Thymus (tissue), 11 donors: ENCODE data around the gene ZMIZ1. TPM values are rescaled to one million over a fixed set of nuclear protein-coding genes. Genes with fewer than 3 reads are reported as not detected.

Experiments used
- DNase-seq, 9 donors: peaks; one replicate each; pipeline ENCODE4 v3.0.0-alpha.2; 2013; ENCODE audit warnings: low spot score in 9 of 9, low read depth in 6 of 9, missing footprints in 1 of 9
- H3K27ac ChIP-seq, 2 donors: one replicate each; pipeline ENCODE4 v1.5.1; 2013; ENCODE audit warnings: control low read depth in 1 of 2, low read depth in 1 of 2, low read length in 1 of 2, mild to moderate bottlenecking in 1 of 2, moderate library complexity in 1 of 2
- H3K27me3 ChIP-seq, 2 donors: one replicate each; pipeline ENCODE4 v1.5.1; 2013; ENCODE audit warnings: low read length in 1 of 2; ENCODE audit not compliant: control insufficient read depth in 2 of 2, insufficient read depth in 1 of 2
- H3K36me3 ChIP-seq, 2 donors: one replicate each; pipeline ENCODE4 v1.5.1; 2013; ENCODE audit warnings: low read length in 1 of 2, mild to moderate bottlenecking in 1 of 2, moderate library complexity in 1 of 2; ENCODE audit not compliant: control insufficient read depth in 2 of 2, insufficient read depth in 2 of 2
- H3K4me1 ChIP-seq, 2 donors: one replicate each; pipeline ENCODE4 v1.5.1; 2013; ENCODE audit warnings: low read length in 2 of 2; ENCODE audit not compliant: control insufficient read depth in 2 of 2, insufficient read depth in 2 of 2
- H3K4me3 ChIP-seq, 2 donors: one replicate each; pipeline ENCODE4 v1.5.1; 2013; ENCODE audit warnings: low read length in 2 of 2, control low read depth in 1 of 2, mild to moderate bottlenecking in 1 of 2
- H3K9me3 ChIP-seq, 2 donors: one replicate each; pipeline ENCODE4 v1.5.1; 2013; ENCODE audit warnings: low read length in 1 of 2, mild to moderate bottlenecking in 1 of 2; ENCODE audit not compliant: control insufficient read depth in 2 of 2, insufficient read depth in 1 of 2
- whole genome bisulfite sequencing: extraction: QIAGEN DNeasy Blood & Tissue Kit; methylation state at CpG from one replicate; pipeline ENCODE4 v1.1.7; 2013; 5-methylcytosine and 5-hydroxymethylcytosine counted together
- polyA plus RNA-seq: library from polyadenylated mRNA; stranded (reverse); fragments of 200-250 nt; gene quantifications from one replicate; pipeline ENCODE4 v1.2.3, GENCODE V29; 2013
- total RNA-seq: library from RNA; stranded (reverse); fragments of 120-200 nt; gene quantifications from one replicate; pipeline ENCODE4 v1.2.4, GENCODE V29; 2013
- donor health status: healthy.

ZMIZ1 gene
- total and polyA plus RNA-seq, 2 donors = 7.4 to 14.2 TPM

GRCh38 chr10:79221110-79222051, 152.6 kb downstream of the ZMIZ1 start:
- 94% methylated on average over 38 of the region's 38 CpGs for WGBS
- Histone ChIP-seq H3K27me3 (no peaks in the 10 kb centered on the region), H3K4me3 (no peak overlapping the region), H3K27ac (no peak overlapping the region), H3K4me1 (peaks cover 0 to 11% of the 10 kb centered on the region in 2 donors), H3K9me3 (no peaks in the 10 kb centered on the region), H3K36me3 (peaks cover 53 to 65% of the 10 kb centered on the region in 2 donors)
- no peak for DNase-seq

- Histone ChIP-seq H3K4me1 (peaks cover 0 to 11% of the 10 kb centered on the region in 2 donors), H3K9me3 (no peaks in the 10 kb centered on the region), H3K27ac (no peak overlapping the region), H3K36me3 (peaks cover 45 to 66% of the 10 kb centered on the region in 2 donors), H3K27me3 (no peaks in the 10 kb centered on the region), H3K4me3 (no peak overlapping the region)
- 93% methylated on average over 7 of the region's 7 CpGs for WGBS
- DNase-seq = no peak
Measured at GRCh38 chr10:79222186-79222585, 153.4 kb downstream of the ZMIZ1 start.

- DNase-seq = no peak
- no peak overlapping the region for H3K4me3 ChIP-seq
- H3K9me3 ChIP-seq = no peaks in the 10 kb centered on the region
- peaks cover 0 to 11% of the 10 kb centered on the region in 2 donors for H3K4me1 ChIP-seq
- no peaks in the 10 kb centered on the region for H3K27me3 ChIP-seq
- no peak overlapping the region for H3K27ac ChIP-seq
- peaks cover 37 to 60% of the 10 kb centered on the region in 2 donors for H3K36me3 ChIP-seq
- WGBS = 96% methylated on average over 22 of the region's 22 CpGs
Measured at GRCh38 chr10:79223091-79224048, 154.6 kb downstream of the ZMIZ1 start.

- DNase-seq = no peak
- H3K27me3 ChIP-seq = no peaks in the 10 kb centered on the region
- no peak overlapping the region for H3K4me3 ChIP-seq
- H3K4me1 ChIP-seq = peaks cover 0 to 18% of the 10 kb centered on the region in 2 donors
- H3K27ac ChIP-seq = no peak overlapping the region
- H3K9me3 ChIP-seq = no peaks in the 10 kb centered on the region
- WGBS = 99% methylated on average over 11 of the region's 11 CpGs
- H3K36me3 ChIP-seq = peaks cover 37 to 64% of the 10 kb centered on the region in 2 donors
Measured at GRCh38 chr10:79224263-79224949, 155.6 kb downstream of the ZMIZ1 start.

- Histone ChIP-seq H3K4me3 (no peak overlapping the region), H3K36me3 (peaks cover 38 to 67% of the 10 kb centered on the region in 2 donors), H3K9me3 (no peaks in the 10 kb centered on the region), H3K4me1 (peaks cover 0 to 24% of the 10 kb centered on the region in 2 donors), H3K27ac (no peak overlapping the region), H3K27me3 (no peaks in the 10 kb centered on the region)
- WGBS = 98% methylated on average over 5 of the region's 5 CpGs
- DNase-seq = no peak
Measured at GRCh38 chr10:79224992-79225391, 156.2 kb downstream of the ZMIZ1 start.

GRCh38 chr10:79226391-79227245, 157.9 kb downstream of the ZMIZ1 start:
- no peak for DNase-seq
- H3K36me3 ChIP-seq = peaks cover 38 to 63% of the 10 kb centered on the region in 2 donors
- H3K4me3 ChIP-seq = no peak overlapping the region
- WGBS = 98% methylated on average over 4 of the region's 4 CpGs
- peaks cover 0 to 19% of the 10 kb centered on the region in 2 donors for H3K4me1 ChIP-seq
- H3K27ac ChIP-seq = no peak overlapping the region
- no peaks in the 10 kb centered on the region for H3K27me3 ChIP-seq
- no peaks in the 10 kb centered on the region for H3K9me3 ChIP-seq

GRCh38 chr10:79229071-79229541, 160.3 kb downstream of the ZMIZ1 start:
- Histone ChIP-seq H3K27me3 (no peaks in the 10 kb centered on the region), H3K36me3 (peaks cover 30 to 45% of the 10 kb centered on the region in 2 donors), H3K9me3 (no peaks in the 10 kb centered on the region), H3K27ac (no peak overlapping the region), H3K4me3 (no peak overlapping the region), H3K4me1 (peaks cover 0 to 16% of the 10 kb centered on the region in 2 donors)
- 91% methylated on average over 5 of the region's 5 CpGs for WGBS
- DNase-seq = no peak

GRCh38 chr10:79229830-79230327, 161.1 kb downstream of the ZMIZ1 start:
- Histone ChIP-seq H3K27ac (peak overlapping the region in 1 of 2 donors; percentile 47), H3K27me3 (no peaks in the 10 kb centered on the region), H3K36me3 (peaks cover 24 to 40% of the 10 kb centered on the region in 2 donors), H3K9me3 (no peaks in the 10 kb centered on the region), H3K4me1 (peaks cover 0 to 16% of the 10 kb centered on the region in 2 donors), H3K4me3 (no peak overlapping the region)
- 95% methylated on average over 12 of the region's 12 CpGs for WGBS
- no peak for DNase-seq
